Psoas muscle (tissue), 8 donors: ENCODE measurements around the gene CUEDC1. TPM values are rescaled to one million over a fixed set of nuclear protein-coding genes. Genes with fewer than 3 reads are reported as not detected.

Source experiments
- ATAC-seq, 4 donors: fragments of 200-7000 bp; cut with Tn5 transposase; one replicate each; pipeline ENCODE4 v1.9.1; 2020; ENCODE audit warnings: moderate library complexity in 3 of 4, mild to moderate bottlenecking in 2 of 4
- DNase-seq, 2 donors: peaks; one replicate each; pipeline ENCODE4 v3.0.0-alpha.2; 2020
- H3K27ac ChIP-seq: fragments of 200-600 bp; one replicate; pipeline ENCODE4 v1.8.0; 2022
- H3K27me3 ChIP-seq, 3 donors: fragments of 200-600 bp in 1 of 3; one replicate each; pipeline versions ENCODE4 v1.6.1 to v1.8.0; 2013 to 2022; ENCODE audit warnings: low read length in 2 of 3, mild to moderate bottlenecking in 2 of 3, moderate library complexity in 1 of 3; ENCODE audit not compliant: insufficient read depth in 3 of 3
- H3K36me3 ChIP-seq, 2 donors: fragments of 200-600 bp in 1 of 2; one replicate each; pipeline versions ENCODE4 v1.6.1 to v1.8.0; 2013 to 2022; ENCODE audit warnings: low read depth in 1 of 2, mild to moderate bottlenecking in 1 of 2, moderate library complexity in 1 of 2; ENCODE audit not compliant: insufficient read depth in 1 of 2
- H3K4me1 ChIP-seq: fragments of 200-600 bp; one replicate; pipeline ENCODE4 v1.8.0; 2022
- H3K4me3 ChIP-seq: fragments of 200-600 bp; one replicate; pipeline ENCODE4 v1.8.0; 2022; ENCODE audit warnings: mild to moderate bottlenecking
- H3K9me3 ChIP-seq: fragments of 200-600 bp; one replicate; pipeline ENCODE4 v1.8.0; 2022
- CTCF ChIP-seq: fragments of 200-600 bp; IDR thresholded peaks from one replicate; pipeline ENCODE4 v1.8.0; 2022; ENCODE audit warnings: antibody characterized with exemption
- WGBS, 3 donors: extraction: QIAGEN DNeasy Blood & Tissue Kit; methylation state at CpG; one replicate each; pipeline versions ENCODE4 v1.1.6 to v1.1.7; 2013; 5-methylcytosine and 5-hydroxymethylcytosine counted together
- intact Hi-C, 2 donors: fragments of 100-400 bp; cut with DNase I; formaldehyde crosslinking; loops; one replicate each; pipeline versions ENCODE4 v1.11.0 to v1.14.2; 2022
- polyA plus RNA-seq, 3 donors: library from polyadenylated mRNA; stranded (reverse); fragments of 200-250 nt; gene quantifications; one replicate each; pipeline ENCODE4 v1.2.3, GENCODE V29; 2013
- total RNA-seq, 4 donors: library from RNA; stranded (reverse); fragmentation: NEBNext Ultra II Directional in 2 of 4; extraction: Animal tissue kit (Norgen Biotek cat#: 25700) in 2 of 4; gene quantifications; one replicate each; pipeline versions ENCODE4 v1.2.1 to v1.2.4, GENCODE V29; 2021 to 2023
- donor health status: healthy with polysubstance abuse.
- donor health status: DM: no; HTN: no; CAD: no; lungs with moderate emphysema.
- donor health status: Bipolar disorder and iron deficiency.
- donor health status: healthy.
- donor health status: DM: yes; HTN: yes; CAD: no.
- donor health status: DM: no; HTN: no; CAD: no.
- donor health status: DM: no; HTN: no; CAD: no.
- donor health status: DM: yes; HTN: yes; CAD: no.

The CUEDC1 gene
- total and polyA plus RNA-seq, 7 donors, result 28.0 to 67.2 (median 46.4) TPM

GRCh38 chr17:57940231-57940630, 15.0 kb downstream of the CUEDC1 start:
- H3K4me1 ChIP-seq, result peaks cover 93% of the 10 kb centered on the region
- TF ChIP-seq CTCF, result no peak
- H3K27ac ChIP-seq, result peak overlapping the region; percentile 99
- DNase-seq (peak in 1 of 2 donors; percentile 36), ATAC-seq (peak; percentile 67 to 71 (median 70))
- no peak overlapping the region for H3K4me3 ChIP-seq
- intact Hi-C loops, result loop anchor here in 1 of 2 donors (5.0 kb wide), 1 partner anchor 83 kb away; no protein-coding TSS in a partner anchor
- 15 to 22% (median 19%) methylated on average over 5 of the region's 5 CpGs for WGBS, 3 donors
- H3K36me3 ChIP-seq, result no peaks in the 10 kb centered on the region
- H3K9me3 ChIP-seq, result no peaks in the 10 kb centered on the region
- no peaks in the 10 kb centered on the region for H3K27me3 ChIP-seq

DNA sequence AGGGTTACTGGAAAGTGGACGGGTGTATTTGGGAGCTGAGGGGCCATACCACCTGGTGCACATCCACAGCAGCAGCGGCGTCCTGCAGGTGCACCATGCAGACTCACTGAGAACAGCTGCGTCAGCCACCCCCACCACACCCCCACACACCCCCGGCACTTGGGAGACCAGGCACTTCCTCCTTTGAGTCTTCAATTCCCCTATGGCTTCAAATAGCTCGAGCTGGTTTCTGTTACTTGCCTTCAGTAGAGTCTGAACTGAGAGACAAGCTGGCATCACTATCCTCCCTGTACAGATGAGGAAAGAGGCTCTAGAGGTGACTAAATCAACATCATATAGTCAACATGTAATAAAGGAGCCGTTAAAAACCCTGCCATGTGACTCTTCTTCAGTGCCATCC, 15.4 kb downstream of the CUEDC1 start:
- no peaks in the 10 kb centered on the region for H3K27me3 ChIP-seq
- 20 to 34% (median 26%) methylated on average over 7 of the region's 7 CpGs for WGBS, 3 donors
- no peak overlapping the region for H3K4me3 ChIP-seq
- DNase-seq (peak in 1 of 2 donors; percentile 66), ATAC-seq (peak; percentile 15 to 54 (median 26))
- no peaks in the 10 kb centered on the region for H3K36me3 ChIP-seq
- peaks cover 88% of the 10 kb centered on the region for H3K4me1 ChIP-seq
- H3K27ac ChIP-seq, result peak overlapping the region; percentile 99
- intact Hi-C loops, result loop anchor here in 1 of 2 donors (5.0 kb wide), 1 partner anchor 82 kb away; no protein-coding TSS in a partner anchor
- no peaks in the 10 kb centered on the region for H3K9me3 ChIP-seq
- no peak for TF ChIP-seq CTCF

- WGBS, 3 donors, result 46 to 56% (median 53%) methylated on average over 7 of the region's 7 CpGs
- no peaks in the 10 kb centered on the region for H3K27me3 ChIP-seq
- intact Hi-C loops, result no loop called here
- H3K9me3 ChIP-seq, result no peaks in the 10 kb centered on the region
- peak in 1 of 2 donors; percentile 2 for DNase-seq
- no peak overlapping the region for H3K4me3 ChIP-seq
- H3K27ac ChIP-seq, result peak overlapping the region; percentile 99
- no peak for ATAC-seq
- H3K36me3 ChIP-seq, result no peaks in the 10 kb centered on the region
- H3K4me1 ChIP-seq, result peaks cover 83% of the 10 kb centered on the region
- no peak for TF ChIP-seq CTCF
Observed at GRCh38 chr17:57938061-57938502, 17.1 kb downstream of the CUEDC1 start.

- DNase-seq (peak in 1 of 2 donors; percentile 17), ATAC-seq (no peak)
- H3K27me3 ChIP-seq, result no peaks in the 10 kb centered on the region
- no peak overlapping the region for H3K4me3 ChIP-seq
- H3K9me3 ChIP-seq, result no peaks in the 10 kb centered on the region
- intact Hi-C loops, result no loop called here
- no peaks in the 10 kb centered on the region for H3K36me3 ChIP-seq
- H3K27ac ChIP-seq, result peak overlapping the region; percentile 99
- peaks cover 85% of the 10 kb centered on the region for H3K4me1 ChIP-seq
- no peak for TF ChIP-seq CTCF
- WGBS, 3 donors, result 85 to 92% (median 90%) methylated on average over 2 of the region's 2 CpGs
Observed at GRCh38 chr17:57937492-57937891, 17.7 kb downstream of the CUEDC1 start.
